ENCODE results near the gene CHRNA4. TPM values are rescaled to one million over a fixed set of nuclear protein-coding genes. Genes with fewer than 3 reads are reported as not detected.

The CHRNA4 gene
- polyA plus RNA-seq, 3 donors, result 8.6 to 23.6 (median 19.1) TPM

- DNase-seq, result no peak
Observed at GRCh38 chr20:63399596-63400375, 38.6 kb upstream of the CHRNA4 start.

- DNase-seq, result no peak
Observed at GRCh38 chr20:63398744-63399514, 37.8 kb upstream of the CHRNA4 start.

GRCh38 chr20:63397946-63398450 lies 36.8 kb upstream of the CHRNA4 start:
- DNase-seq, result no peak

DNA sequence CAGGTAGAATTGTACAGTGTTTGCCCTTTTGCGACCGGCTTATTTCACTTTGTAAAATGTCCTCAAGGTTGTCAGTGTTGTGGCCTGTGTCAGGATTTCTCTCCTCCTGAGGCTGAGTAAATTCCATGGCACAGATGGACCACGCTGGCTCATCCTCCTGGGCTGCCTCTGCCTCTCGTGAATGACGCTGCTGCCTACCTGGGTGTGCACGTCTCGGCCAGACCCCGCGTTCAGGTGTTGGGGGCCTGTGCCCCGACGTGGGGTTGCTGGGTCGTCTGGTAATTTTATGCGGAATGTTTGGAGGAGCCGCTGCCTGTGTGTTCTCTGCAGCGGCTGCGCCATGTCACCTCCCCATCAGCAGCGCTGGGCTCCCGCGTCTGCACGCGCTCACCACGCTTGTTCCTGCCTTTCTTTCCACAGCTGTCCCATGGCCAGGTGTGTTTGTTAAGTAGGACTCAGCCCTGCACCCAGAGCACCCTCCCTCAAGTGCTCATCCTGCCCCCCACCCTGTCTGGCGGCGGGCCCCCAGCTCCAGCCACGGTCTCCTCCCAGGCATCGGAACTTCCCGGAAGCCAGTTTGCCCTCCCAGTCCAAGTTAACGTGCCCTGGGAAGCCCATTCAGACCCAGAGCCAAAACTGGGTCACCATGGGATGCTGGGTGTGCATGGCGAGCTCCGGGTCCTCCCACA lies 36.1 kb upstream of the CHRNA4 start:
- DNase-seq, result no peak

DNA sequence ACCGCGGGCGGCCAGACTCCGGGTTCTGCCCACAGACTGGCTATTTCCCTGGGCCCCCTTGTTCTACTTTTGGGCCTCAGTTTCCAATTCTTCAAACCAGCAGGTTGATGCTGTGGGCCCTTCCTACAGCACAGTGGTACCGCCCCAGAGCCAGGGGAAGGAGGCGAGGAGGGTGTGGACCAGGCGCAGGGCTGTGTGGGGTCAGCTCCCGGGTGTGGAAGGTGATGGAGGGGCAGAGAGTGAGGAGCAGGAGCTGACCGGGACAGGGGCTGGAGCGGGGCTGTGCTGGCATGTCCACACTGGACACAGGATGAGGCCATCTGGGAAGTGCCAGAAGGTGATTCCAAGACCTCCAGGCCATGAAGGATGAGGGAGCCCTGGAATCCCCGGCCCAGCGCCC lies 35.2 kb upstream of the CHRNA4 start:
- no peak for DNase-seq

DNA sequence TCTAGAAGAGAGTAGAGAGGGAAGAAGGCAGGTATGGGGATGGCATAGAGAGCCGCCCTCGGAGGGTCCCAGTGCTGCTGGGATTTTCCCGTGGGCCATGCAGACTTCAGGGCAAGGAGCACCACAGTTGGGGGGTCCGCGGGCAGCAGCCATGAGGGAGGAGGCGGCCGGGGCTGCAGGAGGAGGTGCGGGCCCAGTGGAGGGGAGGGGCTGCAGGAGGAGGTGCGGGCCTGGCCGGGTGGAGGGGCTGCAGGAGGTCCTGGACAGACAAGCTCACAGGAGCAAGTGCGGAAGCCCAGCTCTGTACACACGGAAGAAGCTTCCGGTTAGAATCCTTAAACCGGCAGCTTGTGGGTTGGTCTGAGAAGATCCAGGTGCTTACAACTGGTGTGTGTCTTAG lies 34.6 kb upstream of the CHRNA4 start:
- no peak for DNase-seq

- no peak for DNase-seq
Observed at GRCh38 chr20:63394920-63395455, 33.8 kb upstream of the CHRNA4 start.

DNA sequence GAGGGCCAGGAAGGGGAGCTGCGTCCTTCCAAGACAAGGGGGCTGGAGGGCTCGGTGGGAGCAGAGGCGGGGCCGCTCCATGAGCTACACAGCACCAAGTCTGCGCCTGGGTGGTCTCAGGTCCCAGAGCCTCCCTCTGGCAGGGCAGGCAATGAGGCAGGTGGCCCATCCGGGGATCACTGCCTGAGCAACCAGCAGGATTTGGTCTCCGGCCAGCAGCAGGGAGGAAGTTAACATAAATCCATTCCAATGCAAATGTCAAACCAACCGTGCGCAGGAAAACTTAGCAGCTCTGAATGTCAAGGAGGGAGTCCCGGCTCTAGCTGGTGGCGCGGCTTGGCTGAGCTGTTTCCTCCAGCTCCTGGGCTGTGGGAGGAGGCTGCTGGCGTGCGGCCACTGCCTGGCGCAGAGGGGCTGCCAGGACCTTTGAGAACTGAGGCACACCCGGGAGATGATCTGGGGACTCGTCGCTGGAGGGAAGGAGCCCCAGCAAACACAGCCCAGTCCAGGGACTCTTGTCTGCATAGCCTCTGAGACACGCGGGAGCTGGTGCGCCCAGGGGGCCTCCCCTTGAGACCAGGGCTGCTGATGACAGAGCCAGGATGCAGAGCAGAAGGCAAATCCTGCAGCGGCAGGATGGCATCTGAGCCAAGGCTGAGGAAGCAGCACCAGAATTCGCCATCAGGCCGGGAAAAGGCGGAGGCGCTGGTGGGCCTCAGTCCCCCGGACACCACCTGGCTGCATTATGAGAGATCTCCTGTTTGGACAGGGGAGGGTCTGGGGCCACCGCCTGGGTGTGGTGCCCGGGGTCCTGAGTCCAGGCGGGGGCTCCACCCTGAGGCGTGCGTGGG lies 33.1 kb upstream of the CHRNA4 start:
- DNase-seq, result peak; percentile 87

DNA sequence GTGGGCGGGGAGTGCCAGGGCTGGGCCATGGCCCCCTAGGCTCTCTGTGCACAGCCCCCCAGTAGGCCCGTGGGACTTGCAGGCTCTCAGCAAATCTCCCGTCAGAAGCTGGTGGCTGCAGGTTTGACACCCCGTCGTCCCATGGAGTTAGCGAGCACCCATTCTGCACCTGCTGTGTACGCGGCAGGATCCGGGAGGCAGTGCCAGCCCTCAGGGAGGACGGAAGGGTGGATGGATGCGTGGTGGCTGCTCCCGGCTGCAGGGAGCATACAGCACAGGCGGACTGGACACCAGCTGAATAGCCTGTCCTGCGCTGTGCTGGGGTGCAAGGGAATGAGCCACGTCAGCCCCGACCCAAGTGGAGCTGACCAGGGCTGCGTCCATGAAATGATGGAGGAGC lies 32.4 kb upstream of the CHRNA4 start:
- no peak for DNase-seq

GRCh38 chr20:63392465-63393365 lies 31.6 kb upstream of the CHRNA4 start:
- DNase-seq, result no peak

- DNase-seq, result no peak
Observed at GRCh38 chr20:63387917-63388316, 26.8 kb upstream of the CHRNA4 start.

GRCh38 chr20:63387393-63387792 lies 26.2 kb upstream of the CHRNA4 start:
- no peak for DNase-seq

- DNase-seq, result no peak
Observed at GRCh38 chr20:63386491-63386890, 25.3 kb upstream of the CHRNA4 start.

GRCh38 chr20:63385819-63386218 lies 24.7 kb upstream of the CHRNA4 start:
- DNase-seq, result no peak

GRCh38 chr20:63384336-63384735 lies 23.2 kb upstream of the CHRNA4 start:
- DNase-seq, result no peak

GRCh38 chr20:63383556-63383955 lies 22.4 kb upstream of the CHRNA4 start:
- DNase-seq, result no peak

DNA sequence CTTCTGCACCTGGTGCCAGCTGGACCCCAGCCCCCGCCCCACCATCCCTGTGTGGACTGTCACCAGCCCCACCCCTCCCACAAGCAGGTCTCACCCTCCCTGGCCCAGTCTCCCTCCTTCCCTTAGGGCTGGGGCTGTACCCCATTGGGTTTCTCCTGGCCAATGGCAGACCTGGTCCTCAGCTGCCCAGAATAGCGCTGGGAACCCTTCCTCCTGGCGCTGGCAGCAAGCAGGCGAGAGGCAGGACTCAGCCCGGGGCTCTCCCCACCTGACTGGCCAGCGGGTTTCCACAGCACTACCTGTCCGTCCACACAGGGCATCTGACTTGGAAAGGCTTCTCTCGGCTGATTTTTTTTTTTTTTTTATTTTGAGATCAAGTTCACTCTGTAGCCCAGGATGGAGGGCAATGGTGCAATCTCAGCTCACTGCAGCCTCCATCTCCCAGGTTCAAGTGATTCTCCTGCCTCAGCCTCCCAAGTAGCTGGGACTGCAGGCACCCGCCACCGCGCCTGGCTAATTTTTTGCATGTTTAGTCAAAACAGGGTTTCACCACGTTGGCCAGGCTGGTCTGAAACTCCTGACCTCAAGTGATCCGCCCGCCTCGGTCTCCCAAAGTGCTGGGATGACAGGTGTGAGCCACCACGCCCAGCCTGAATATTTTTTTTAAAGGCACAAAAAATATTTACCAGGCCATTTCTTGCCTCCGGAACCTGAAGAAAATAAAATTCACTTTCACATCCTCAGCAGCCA lies 21.6 kb upstream of the CHRNA4 start:
- no peak for DNase-seq

DNA sequence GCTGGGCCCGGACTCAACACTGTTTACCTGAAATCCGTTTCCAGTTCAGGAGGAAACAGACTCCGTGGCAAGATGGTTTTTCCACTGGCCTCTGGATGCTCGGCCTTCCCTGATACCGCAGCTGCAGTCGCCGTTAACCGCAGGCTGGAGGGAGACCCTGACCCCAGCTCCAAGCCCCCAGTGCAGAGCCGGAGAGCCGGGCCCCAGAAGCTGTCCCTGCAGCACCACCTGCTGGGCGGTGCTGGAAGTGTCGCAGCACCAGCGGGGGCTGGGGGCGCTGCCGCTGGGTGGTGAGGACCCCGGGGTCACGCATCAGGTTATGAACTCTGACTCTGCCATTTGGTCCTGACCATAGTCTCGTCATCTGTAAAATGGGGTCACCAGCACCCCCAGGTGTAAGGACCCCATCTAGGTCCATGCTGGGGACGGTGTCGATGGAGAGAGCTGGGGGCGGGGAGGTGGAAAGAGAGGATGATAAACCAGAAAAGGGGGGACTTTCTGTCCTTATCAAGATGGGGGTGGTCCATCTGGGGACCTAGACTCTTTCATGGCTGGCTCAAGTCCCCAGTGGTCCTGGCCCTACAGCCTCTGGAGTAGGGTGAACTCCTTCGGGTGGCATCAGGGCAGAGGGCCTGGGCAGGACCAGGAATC lies 20.8 kb upstream of the CHRNA4 start:
- DNase-seq, result no peak

DNA sequence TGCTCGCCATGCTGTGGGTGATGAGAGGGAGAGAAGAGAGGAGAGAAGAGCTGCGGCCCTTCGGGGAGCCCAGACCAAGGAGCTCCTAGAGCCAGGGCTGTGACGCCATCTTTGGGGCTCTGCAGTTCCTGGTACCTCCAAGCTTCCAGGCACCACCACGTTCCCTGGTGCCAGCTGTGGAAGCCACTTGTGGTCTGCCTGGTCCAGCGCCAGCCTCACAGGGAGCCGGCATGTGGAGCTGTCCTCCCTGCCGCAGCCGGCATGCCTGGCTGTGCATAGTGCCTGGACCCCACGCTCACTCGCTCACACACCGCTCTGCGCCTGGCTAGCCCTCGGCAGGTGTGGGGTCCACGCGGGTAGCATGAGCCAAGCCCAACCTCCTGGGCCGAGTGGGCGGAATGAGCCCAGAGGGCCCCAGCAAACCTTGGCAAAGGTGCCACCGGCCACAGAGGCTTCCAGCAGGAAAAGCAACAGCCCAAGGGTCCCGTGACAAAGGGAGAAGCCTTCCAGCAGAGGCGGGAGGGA lies 19.3 kb upstream of the CHRNA4 start:
- no peak for DNase-seq
